ENCODE data around the gene TSTD1.
A peak's percentile ranks its signal among the peaks of the same experiment; 100 is the strongest.
"Not testable (repeated sequence)": the region's sequence is repeated elsewhere in the genome, so short reads cannot be mapped to it uniquely, and the experiment has no call there.

TSTD1 gene

DNA sequence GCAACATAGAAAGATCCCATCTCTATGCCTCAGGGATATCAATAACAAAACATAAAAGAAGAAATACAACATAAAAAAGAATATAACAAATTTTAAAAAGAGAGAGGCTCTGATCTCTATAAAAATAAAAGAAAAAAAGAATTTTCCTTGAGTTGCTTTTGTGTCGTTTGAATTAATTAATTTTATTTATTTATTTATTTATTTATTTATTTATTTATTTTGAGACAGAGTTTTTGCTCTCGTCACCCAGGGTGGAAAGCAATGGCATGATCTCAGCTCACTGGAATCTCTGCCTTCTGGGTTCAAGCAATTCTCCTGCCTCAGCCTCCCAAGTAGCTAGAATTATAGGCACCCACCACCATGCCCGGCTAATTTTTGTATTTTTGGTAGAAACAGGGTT, 26.3 kb downstream of the TSTD1 start:
- Mint-ChIP-seq H3K4me3 (no peak overlapping the region), H3K36me3 (peaks cover 6% of the 10 kb centered on the region), H3K4me1 (peaks cover 33% of the 10 kb centered on the region), H3K27ac (no peak overlapping the region), H3K9me3 (no peaks in the 10 kb centered on the region)
- ATAC-seq (no peak), DNase-seq (ENCODE audit: low spot score in 2 of 2) (no peak)

DNA sequence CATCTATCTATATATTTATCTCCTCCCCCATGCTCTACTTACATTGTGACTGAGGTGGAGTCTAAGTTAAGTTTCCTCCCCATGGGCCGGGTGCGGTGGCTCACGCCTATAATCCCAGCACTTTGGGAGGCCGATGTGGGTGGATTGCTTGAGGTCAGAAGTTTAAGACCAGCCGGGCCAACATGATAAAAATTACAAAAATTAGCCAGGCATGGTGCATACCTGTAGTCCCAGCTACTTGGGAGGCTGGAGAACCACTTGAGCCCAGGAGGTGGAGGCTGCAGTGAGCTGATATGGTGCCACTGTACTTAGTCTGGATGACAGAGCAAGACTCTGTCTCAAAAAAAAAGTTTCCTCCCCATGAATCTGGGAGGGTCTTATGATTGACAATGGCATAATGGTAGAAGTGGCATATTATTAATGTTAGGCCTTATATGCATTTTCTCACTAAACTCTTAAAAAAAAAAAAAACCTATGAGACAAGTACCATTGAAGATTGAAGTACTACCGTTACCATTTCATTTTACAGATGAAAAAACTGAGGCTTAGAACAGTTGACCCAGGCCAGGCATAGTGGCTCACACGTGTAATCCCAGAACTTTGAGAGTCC, 29.1 kb downstream of the TSTD1 start:
- Mint-ChIP-seq H3K27ac (no peak overlapping the region), H3K4me1 (peaks cover 30% of the 10 kb centered on the region), H3K36me3 (peaks cover 6% of the 10 kb centered on the region), H3K9me3 (no peaks in the 10 kb centered on the region), H3K4me3 (no peak overlapping the region)
- ATAC-seq (no peak), DNase-seq (ENCODE audit: low spot score in 2 of 2) (no peak)

DNA sequence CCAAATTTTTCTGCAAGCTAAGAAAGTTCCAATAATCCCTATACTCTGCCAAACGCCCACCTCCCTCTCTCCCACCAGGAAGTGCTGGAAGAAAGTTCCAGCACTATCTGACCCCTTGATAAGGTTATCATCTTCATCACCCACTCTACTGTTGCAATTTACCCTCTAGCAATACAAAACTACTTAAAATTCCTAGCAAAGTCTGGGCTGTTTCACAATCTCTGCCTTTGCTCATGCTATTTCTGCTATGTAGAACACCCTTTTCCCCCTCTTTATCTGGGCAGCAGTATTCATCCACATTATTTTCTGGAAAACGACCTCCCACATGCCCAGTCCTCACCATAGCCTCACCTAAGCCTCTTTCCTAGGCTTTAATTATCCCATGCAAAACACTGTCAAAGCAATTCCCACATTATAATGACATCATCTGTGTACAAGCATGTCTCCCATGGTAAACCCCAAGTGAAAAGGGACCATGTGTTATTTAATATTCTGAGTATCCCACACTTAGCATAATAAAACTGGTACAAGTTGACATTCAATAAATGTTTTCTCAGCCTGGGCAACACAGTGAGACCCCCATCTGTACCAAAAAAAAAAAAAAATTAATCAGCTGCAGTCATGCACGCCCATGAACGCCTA, 29.8 kb downstream of the TSTD1 start:
- ATAC-seq = no peak
- Mint-ChIP-seq H3K27ac (no peak overlapping the region), H3K4me1 (peaks cover 26% of the 10 kb centered on the region), H3K9me3 (no peaks in the 10 kb centered on the region), H3K4me3 (no peak overlapping the region), H3K36me3 (peaks cover 5% of the 10 kb centered on the region)
- no peak for DNase-seq (ENCODE audit: low spot score in 2 of 2)

DNA sequence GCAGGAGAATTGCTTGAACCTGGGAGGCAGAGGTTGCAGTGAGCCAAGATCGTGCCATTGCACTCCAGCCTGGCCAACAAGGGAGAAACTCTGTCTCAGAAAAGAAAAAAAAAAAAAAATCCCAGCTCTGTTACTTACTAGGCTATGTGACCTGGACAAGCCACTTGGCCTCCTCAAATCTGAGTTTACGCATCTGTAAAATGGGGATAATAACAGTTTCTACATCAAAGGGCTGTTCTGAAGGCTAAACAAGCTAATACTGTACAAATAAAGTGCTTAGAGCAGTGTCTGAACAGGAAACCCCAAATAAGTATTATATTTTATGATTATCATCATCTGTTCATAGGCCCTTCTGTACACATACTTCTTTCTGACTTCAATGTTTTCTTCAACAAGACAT, 31.4 kb downstream of the TSTD1 start:
- no peak overlapping the region for H3K4me3 Mint-ChIP-seq
- peaks cover 15% of the 10 kb centered on the region for H3K4me1 Mint-ChIP-seq
- H3K36me3 Mint-ChIP-seq = no peaks in the 10 kb centered on the region
- no peaks in the 10 kb centered on the region for H3K9me3 Mint-ChIP-seq
- ATAC-seq (no peak), DNase-seq (ENCODE audit: low spot score in 2 of 2) (no peak)
- H3K27ac Mint-ChIP-seq = no peak overlapping the region

DNA sequence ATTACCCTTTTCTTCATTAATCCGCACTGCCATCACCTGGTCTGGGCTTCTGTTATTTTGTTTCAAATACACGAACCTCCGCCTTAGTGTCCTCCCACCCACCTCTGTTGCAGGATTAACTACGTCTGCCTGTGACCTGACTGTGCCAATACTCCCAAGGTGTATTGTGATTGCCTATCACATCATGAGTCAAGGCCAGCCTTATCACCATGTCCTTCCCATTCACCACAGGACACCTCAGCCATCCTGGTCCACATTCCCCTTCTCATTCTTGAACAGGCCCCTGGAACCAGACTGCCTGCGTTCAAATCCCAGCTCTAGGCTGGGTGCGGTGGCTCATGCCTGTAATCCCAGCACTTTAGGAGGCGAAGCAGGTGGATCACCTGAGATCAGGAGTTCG, 32.2 kb downstream of the TSTD1 start:
- peaks cover 9% of the 10 kb centered on the region for H3K4me1 Mint-ChIP-seq
- no peak overlapping the region for H3K27ac Mint-ChIP-seq
- H3K9me3 Mint-ChIP-seq = no peaks in the 10 kb centered on the region
- no peak for ATAC-seq
- no peak overlapping the region for H3K4me3 Mint-ChIP-seq
- no peak for DNase-seq (ENCODE audit: low spot score in 2 of 2)
- peaks cover 4% of the 10 kb centered on the region for H3K36me3 Mint-ChIP-seq

DNA sequence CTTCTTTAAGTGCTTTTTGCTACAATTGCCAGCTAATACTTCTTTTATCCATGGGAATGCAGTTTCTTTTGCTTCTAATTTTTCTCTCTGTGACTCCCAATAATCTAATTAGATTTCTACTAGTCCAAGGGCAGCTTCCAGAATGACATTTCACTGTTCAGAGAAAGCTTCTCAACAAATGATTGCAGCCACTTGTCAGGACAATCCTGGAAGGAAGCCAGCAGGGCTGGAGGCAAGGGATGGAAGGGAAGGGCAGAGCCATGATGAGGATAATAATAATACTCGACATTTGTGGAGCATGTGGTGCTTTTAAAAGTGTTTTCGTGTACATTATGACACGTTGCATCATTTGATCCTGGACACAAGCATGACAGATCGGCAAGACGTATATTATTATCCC, 37.2 kb downstream of the TSTD1 start:
- DNase-seq (ENCODE audit: low spot score in 2 of 2) (no peak), ATAC-seq (no peak)
- no peak overlapping the region for H3K27ac Mint-ChIP-seq
- H3K4me3 Mint-ChIP-seq = no peak overlapping the region
- H3K4me1 Mint-ChIP-seq = no peaks in the 10 kb centered on the region
- peaks cover 29% of the 10 kb centered on the region for H3K36me3 Mint-ChIP-seq
- no peaks in the 10 kb centered on the region for H3K9me3 Mint-ChIP-seq

DNA sequence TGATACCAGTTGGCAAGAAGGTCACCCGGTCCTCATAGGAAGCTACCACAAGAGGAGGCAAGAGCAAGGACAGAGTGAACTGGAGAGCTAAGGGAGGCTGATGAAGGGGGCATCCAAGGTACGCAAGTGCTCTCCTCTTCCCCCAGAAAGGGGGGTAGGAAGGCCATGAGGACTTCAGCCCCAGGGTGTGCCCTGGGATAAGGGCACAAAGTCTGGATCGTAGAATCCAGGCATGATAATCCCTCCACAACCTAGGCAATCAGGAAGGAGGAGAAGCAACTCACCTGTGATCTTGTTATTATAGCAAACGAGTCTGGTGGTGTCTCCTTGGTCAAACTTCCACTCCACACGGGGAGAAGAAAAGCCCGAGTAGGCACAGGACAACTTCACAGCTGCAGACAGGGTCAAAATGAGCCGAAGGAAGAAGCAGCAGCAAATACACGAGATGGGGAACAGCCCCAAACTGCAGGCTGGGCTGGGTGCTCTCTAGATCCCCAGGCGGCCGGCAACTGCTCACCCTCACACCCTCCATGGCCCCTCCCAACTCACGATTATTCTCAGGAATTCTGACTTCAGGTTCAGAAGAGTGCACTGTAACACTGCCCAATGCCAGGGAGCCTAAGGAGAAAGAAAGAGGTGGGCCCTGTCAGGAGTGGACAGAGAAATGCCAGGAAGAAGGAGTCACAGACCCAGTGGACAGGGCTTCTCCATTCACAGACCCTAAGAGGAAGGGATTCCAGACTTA, 37.9 kb downstream of the TSTD1 start:
- Mint-ChIP-seq H3K27ac (peak overlapping the region; percentile 10), H3K9me3 (no peaks in the 10 kb centered on the region), H3K4me3 (no peak overlapping the region), H3K4me1 (no peaks in the 10 kb centered on the region), H3K36me3 (peaks cover 29% of the 10 kb centered on the region)
- no peak for ATAC-seq
- no peak for DNase-seq (ENCODE audit: low spot score in 2 of 2)

DNA sequence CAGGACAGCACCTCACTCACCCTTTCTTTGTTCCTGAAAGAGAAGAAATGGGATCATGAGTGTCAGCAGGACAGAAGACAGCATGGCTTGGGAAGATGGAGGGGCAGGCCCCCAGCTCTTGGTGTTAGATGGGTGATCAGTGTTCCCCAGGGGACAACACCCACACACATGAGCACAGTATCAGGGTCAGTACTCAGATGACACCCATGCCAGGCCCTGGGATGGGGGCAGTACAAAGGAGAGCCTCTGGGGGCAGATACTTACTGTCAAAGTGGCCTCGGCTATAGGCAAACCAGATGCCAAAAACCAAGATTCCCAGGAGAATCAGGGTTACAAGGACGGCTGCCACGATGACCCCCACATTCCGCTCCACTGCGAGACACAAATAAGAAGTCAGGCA, 39.4 kb downstream of the TSTD1 start:
- H3K4me1 Mint-ChIP-seq = peaks cover 8% of the 10 kb centered on the region
- peak overlapping the region; percentile 61 for H3K27ac Mint-ChIP-seq
- no peak overlapping the region for H3K4me3 Mint-ChIP-seq
- H3K9me3 Mint-ChIP-seq = no peaks in the 10 kb centered on the region
- no peak for DNase-seq (ENCODE audit: low spot score in 2 of 2)
- H3K36me3 Mint-ChIP-seq = peaks cover 29% of the 10 kb centered on the region
- no peak for ATAC-seq

DNA sequence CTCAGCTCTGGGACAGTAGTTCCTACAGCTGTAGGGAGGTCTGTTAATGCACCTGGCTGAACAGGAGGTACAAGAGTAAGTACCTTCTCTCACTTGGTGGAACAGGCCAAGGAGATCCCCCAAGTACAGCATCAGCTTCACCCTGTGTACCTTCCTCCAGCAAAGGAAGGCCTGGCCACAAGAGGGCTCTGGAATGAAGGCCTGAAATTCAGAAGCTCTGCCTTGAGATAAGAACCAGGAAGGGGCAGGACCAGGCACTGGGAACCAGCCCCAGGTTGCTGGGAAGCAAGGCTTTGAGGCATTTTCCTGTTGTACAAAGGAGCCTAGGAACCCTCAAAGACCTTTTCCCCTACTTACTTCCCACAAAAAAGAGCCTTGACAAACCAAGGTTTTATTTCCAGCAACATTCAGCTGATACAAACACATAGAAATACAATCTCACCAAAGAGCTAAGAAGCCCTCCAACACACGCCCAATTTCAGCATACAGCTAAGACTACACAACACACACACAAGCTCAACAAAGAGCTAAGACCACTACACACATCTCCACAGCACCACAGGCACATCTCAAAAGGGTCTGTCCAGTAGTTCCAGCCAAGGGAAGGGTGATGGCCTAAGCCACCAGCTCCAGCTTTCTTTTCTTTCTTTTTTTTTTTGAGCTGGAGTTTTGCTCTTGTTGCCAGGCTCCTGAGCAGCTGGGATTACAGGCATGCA, 41.3 kb downstream of the TSTD1 start:
- H3K4me1 Mint-ChIP-seq = peaks cover 8% of the 10 kb centered on the region
- H3K27ac Mint-ChIP-seq = peak overlapping the region; percentile 36
- ATAC-seq (peak; percentile 68), DNase-seq (ENCODE audit: low spot score in 2 of 2) (no peak)
- H3K4me3 Mint-ChIP-seq = no peak overlapping the region
- H3K9me3 Mint-ChIP-seq = no peaks in the 10 kb centered on the region
- peaks cover 29% of the 10 kb centered on the region for H3K36me3 Mint-ChIP-seq

DNA sequence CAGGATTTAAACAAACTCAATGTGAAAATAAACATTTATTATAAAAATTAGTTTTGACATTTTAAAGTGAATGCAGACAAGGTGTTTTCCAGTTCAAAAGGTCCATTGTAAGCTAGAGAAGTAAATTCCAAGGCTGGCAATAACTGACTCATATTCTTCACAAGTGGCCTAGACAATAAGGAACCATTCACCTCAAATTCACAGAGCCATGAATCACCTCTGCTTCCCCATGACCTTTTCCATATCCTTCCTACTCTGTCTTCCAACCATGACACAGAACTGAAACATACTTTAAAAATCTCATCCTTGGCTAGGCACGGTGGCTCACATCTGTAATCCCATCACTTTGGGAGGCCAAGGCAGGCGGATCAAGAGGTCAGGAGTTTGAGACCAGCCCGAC, 42.6 kb downstream of the TSTD1 start:
- Mint-ChIP-seq H3K4me1 (peaks cover 8% of the 10 kb centered on the region), H3K27ac (peak overlapping the region; percentile 36), H3K4me3 (no peak overlapping the region), H3K9me3 (no peaks in the 10 kb centered on the region), H3K36me3 (peaks cover 21% of the 10 kb centered on the region)
- ATAC-seq = no peak
- DNase-seq (ENCODE audit: low spot score in 2 of 2) = no peak

DNA sequence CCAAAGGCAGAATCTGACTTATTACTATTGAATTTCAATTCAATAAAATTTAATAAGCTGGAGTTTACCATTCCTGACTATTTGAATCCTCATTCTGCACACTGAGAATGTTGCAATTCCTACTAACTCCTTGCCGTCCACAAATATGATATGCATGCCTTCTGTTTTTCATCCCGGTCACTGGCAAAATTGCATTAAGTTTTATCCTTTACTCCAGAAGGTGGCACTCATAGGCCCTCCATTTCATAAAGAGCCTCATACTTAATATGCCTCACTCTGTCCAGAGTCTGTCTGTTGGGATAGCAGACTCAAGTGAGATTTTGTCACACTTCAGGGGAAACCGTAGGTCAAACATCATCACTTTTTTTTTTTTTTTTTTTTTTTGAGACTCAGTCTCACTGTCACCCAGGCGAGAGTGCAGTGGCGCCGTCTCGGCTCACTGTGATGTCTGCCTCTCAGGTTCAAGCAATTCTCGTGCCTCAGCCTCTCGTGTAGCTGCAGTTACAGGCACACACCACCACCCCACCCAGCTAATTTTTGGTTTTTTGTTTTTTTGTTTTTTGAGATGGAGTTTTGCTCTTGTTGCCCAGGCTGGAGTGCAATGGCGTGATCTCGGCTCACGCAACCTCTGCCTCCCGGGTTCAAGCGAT, 45.1 kb downstream of the TSTD1 start:
- ATAC-seq (no peak), DNase-seq (ENCODE audit: low spot score in 2 of 2) (no peak)
- Mint-ChIP-seq H3K36me3 (peaks cover 6% of the 10 kb centered on the region), H3K4me1 (peaks cover 8% of the 10 kb centered on the region), H3K27ac (no peak overlapping the region), H3K9me3 (no peaks in the 10 kb centered on the region), H3K4me3 (no peak overlapping the region)

DNA sequence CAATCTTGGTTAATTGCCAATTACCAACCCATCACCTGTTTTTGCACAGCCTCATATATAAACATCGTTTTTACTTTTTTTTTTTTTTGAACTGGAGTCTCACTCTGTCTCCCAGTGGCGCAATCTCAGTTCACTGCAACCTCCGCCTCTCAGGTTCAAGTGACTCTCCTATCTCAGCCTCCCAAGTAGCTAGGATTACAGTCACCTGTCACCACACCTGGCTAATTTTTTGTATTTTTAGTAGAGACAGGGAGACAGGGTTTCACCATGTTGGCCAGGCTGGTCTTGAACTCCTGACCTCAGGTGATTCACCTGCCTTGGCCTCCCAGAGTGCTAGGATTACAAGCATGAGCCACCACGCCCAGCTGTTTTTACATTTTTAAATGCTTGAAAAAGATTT, 46.7 kb downstream of the TSTD1 start:
- H3K4me3 Mint-ChIP-seq; H3K27ac Mint-ChIP-seq; H3K4me1 Mint-ChIP-seq; ATAC-seq; H3K36me3 Mint-ChIP-seq; DNase-seq (ENCODE audit: low spot score in 2 of 2); H3K9me3 Mint-ChIP-seq: not testable (repeated sequence)
